Natural killer cell (primary cell): ENCODE data around the gene RNF34. TPM values are rescaled to one million over a fixed set of nuclear protein-coding genes. Genes with fewer than 3 reads are reported as not detected.

Experiments used
- ATAC-seq, 3 donors: fragments of 150-1000 bp in 2 of 3; fragments of 200-7000 bp in 1 of 3; cut with Tn5 transposase; 1 replicate in 1 of 3; 2 replicates in 2 of 3; pipeline ENCODE4 v1.10.0; 2021; ENCODE audit warnings: mild to moderate bottlenecking in 2 of 3, moderate library complexity in 2 of 3
- DNase-seq, 2 donors: peaks; one replicate each; pipeline versions ENCODE4 v3.0.0 to v3.0.0-alpha.2; 2013 to 2021; ENCODE audit warnings: mixed read lengths in 1 of 2
- H3K27ac ChIP-seq: one replicate; pipeline ENCODE4 v1.5.1; 2013; ENCODE audit warnings: mild to moderate bottlenecking, low read length
- H3K27me3 ChIP-seq: one replicate; pipeline ENCODE4 v1.6.1; 2013; ENCODE audit warnings: low read length; ENCODE audit not compliant: control insufficient read depth, insufficient read depth
- H3K36me3 ChIP-seq: one replicate; pipeline ENCODE4 v1.6.1; 2013; ENCODE audit warnings: low read length; ENCODE audit not compliant: control insufficient read depth, insufficient read depth
- H3K4me1 ChIP-seq: one replicate; pipeline ENCODE4 v1.6.1; 2013; ENCODE audit warnings: low read length; ENCODE audit not compliant: control insufficient read depth, insufficient read depth
- H3K4me3 ChIP-seq: one replicate; pipeline ENCODE4 v1.5.1; 2013; ENCODE audit warnings: low read length
- H3K9me3 ChIP-seq: one replicate; pipeline ENCODE4 v1.6.1; 2013; ENCODE audit warnings: low read length; ENCODE audit not compliant: control insufficient read depth, insufficient read depth
- H3K27ac Mint-ChIP-seq, 2 donors: one replicate each; pipeline ENCODE4 v1.8.0; 2022; ENCODE audit warnings: mild to moderate bottlenecking in 2 of 2, mixed read lengths in 2 of 2, moderate library complexity in 1 of 2
- H3K27me3 Mint-ChIP-seq, 2 donors: one replicate each; pipeline ENCODE4 v1.8.0; 2022; ENCODE audit warnings: low read depth in 2 of 2, mixed read lengths in 2 of 2
- H3K36me3 Mint-ChIP-seq: one replicate; pipeline ENCODE4 v1.8.0; 2022; ENCODE audit warnings: mixed read lengths
- H3K4me1 Mint-ChIP-seq, 2 donors: one replicate each; pipeline ENCODE4 v1.8.0; 2022; ENCODE audit warnings: mixed read lengths in 2 of 2
- H3K4me3 Mint-ChIP-seq: one replicate; pipeline ENCODE4 v1.8.0; 2022; ENCODE audit warnings: mild to moderate bottlenecking, moderate library complexity, mixed read lengths
- H3K9me3 Mint-ChIP-seq, 2 donors: one replicate each; pipeline ENCODE4 v1.8.0; 2022; ENCODE audit warnings: mixed read lengths in 2 of 2
- WGBS: methylation state at CpG from one replicate; pipeline ENCODE4 v1.1.7; 2013; ENCODE audit warnings: missing lambda C conversion rate; ENCODE audit not compliant: insufficient coverage; 5-methylcytosine and 5-hydroxymethylcytosine counted together
- intact Hi-C: fragments of 100-400 bp; cut with micrococcal nuclease; formaldehyde crosslinking; loops from one replicate; pipeline ENCODE4 v1.14.2; 2022
- total RNA-seq, 4 donors: library from RNA; stranded (reverse); fragments of 120-200 nt in 1 of 4; gene quantifications; one replicate each; pipeline versions ENCODE4 v1.2.3 to v1.2.4, GENCODE V29; 2013 to 2022
- TF ChIP-seq, protein P1 (sequence below): fragments of 200-600 bp; IDR thresholded peaks from one replicate; pipeline ENCODE4 v1.8.0; 2022; ENCODE audit warnings: antibody characterized with exemption

Gene RNF34
- total RNA-seq, 3 donors from 2014 or later (not counting 1 experiment from before 2014, with no cell fraction given) = 62.3 to 78.4 (median 73.4) TPM

DNA sequence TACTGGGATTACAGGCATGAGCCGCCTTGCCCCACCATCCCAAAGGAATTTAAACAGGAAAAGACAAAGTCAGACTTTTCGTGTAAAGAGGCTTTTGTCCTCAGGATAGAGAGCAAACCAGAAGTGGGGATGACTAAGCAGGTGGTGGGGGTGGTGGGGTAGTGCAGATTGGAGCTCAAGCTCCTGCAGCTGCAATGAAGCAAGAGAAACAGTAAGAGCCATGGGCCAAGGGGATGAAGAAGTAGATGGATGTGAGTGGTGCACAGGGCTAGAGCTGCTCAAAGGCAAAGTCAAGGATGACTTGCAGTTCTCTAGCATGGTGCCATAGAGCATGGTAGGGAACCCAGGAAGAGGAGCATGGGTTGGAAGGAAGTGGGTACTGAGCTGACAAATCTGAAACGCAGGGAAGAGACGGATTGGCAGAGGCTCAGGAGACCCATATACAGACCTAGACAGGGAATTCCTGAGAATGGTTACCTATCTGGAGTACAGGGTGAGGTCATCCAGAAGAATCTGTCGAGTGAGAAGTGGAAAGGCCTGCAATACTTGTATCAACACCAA lies 11.4 kb upstream of the RNF34 start:
- intact Hi-C loops = no loop called here
- Mint-ChIP-seq H3K9me3 (no peaks in the 10 kb centered on the region), H3K27me3 (no peaks in the 10 kb centered on the region), H3K4me3 (no peak overlapping the region), H3K27ac (no peak overlapping the region), H3K4me1 (peaks cover 5 to 10% of the 10 kb centered on the region in 2 donors), H3K36me3 (no peaks in the 10 kb centered on the region)
- DNase-seq (no peak), ATAC-seq (no peak)
- H3K4me1 ChIP-seq = peaks cover 7% of the 10 kb centered on the region
- TF ChIP-seq, protein P1, sequence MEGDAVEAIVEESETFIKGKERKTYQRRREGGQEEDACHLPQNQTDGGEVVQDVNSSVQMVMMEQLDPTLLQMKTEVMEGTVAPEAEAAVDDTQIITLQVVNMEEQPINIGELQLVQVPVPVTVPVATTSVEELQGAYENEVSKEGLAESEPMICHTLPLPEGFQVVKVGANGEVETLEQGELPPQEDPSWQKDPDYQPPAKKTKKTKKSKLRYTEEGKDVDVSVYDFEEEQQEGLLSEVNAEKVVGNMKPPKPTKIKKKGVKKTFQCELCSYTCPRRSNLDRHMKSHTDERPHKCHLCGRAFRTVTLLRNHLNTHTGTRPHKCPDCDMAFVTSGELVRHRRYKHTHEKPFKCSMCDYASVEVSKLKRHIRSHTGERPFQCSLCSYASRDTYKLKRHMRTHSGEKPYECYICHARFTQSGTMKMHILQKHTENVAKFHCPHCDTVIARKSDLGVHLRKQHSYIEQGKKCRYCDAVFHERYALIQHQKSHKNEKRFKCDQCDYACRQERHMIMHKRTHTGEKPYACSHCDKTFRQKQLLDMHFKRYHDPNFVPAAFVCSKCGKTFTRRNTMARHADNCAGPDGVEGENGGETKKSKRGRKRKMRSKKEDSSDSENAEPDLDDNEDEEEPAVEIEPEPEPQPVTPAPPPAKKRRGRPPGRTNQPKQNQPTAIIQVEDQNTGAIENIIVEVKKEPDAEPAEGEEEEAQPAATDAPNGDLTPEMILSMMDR = no peak
- H3K27ac ChIP-seq = no peak overlapping the region
- no peak overlapping the region for H3K4me3 ChIP-seq
- H3K9me3 ChIP-seq = no peaks in the 10 kb centered on the region
- H3K27me3 ChIP-seq = no peaks in the 10 kb centered on the region
- H3K36me3 ChIP-seq = no peaks in the 10 kb centered on the region
- WGBS = 56% methylated on average over 5 of the region's 5 CpGs

GRCh38 chr12:121390856-121391255 lies 9.1 kb upstream of the RNF34 start:
- DNase-seq (no peak), ATAC-seq (no peak)
- H3K27ac ChIP-seq = no peak overlapping the region
- Mint-ChIP-seq H3K9me3 (no peaks in the 10 kb centered on the region), H3K4me1 (peaks cover 5 to 10% of the 10 kb centered on the region in 2 donors), H3K36me3 (no peaks in the 10 kb centered on the region), H3K27ac (no peak overlapping the region), H3K27me3 (no peaks in the 10 kb centered on the region), H3K4me3 (no peak overlapping the region)
- no peaks in the 10 kb centered on the region for H3K27me3 ChIP-seq
- H3K36me3 ChIP-seq = no peaks in the 10 kb centered on the region
- intact Hi-C loops = no loop called here
- peaks cover 7% of the 10 kb centered on the region for H3K4me1 ChIP-seq
- H3K9me3 ChIP-seq = no peaks in the 10 kb centered on the region
- TF ChIP-seq, protein P1 = no peak
- WGBS = 100% methylated on average over 1 of the region's 2 CpGs
- no peak overlapping the region for H3K4me3 ChIP-seq

DNA sequence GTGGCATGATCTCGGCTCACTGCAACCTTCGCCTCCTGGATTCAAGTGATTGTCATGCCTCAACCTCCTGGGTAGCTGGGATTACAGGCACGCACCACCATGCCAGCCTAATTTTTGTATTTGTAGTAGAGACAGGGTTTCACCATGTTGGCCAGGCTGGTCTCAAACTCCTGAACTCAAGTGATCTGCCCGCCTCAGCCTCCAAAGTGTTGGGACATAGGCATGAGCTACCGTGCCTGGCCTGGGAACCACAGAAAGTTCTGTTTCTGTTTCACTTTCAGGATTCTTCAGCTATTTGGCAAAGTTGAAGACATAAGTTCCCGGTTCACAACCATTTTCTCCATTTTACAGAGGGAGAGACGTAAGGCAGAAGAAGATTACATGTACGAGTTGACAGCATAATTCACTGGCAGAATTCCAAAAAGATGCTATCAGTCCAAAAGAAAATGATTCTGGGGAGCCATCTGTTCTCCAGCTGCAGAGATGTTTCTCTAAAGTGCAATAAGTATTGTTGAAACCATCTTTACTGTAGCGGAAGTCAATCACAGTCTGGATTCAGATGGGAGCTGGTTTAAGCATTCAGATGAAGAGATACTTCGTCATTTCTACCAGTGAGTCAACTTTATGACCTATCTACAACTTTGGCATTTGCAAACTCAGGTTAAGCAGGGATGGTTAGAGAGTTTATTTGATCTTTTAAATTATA lies 8.1 kb upstream of the RNF34 start:
- TF ChIP-seq, protein P1 = no peak
- 60% methylated on average over 10 of the region's 10 CpGs for WGBS
- no peaks in the 10 kb centered on the region for H3K36me3 Mint-ChIP-seq
- Histone ChIP-seq H3K27ac (peak overlapping the region; percentile 37), H3K9me3 (no peaks in the 10 kb centered on the region), H3K4me1 (peaks cover 7% of the 10 kb centered on the region), H3K4me3 (no peak overlapping the region), H3K27me3 (no peaks in the 10 kb centered on the region), H3K36me3 (no peaks in the 10 kb centered on the region)
- ATAC-seq (peak; percentile 57 to 78 (median 60)), DNase-seq (peak in 1 of 2 donors; percentile 53)
- intact Hi-C loops = no loop called here
- peak overlapping the region; percentile 15 for H3K4me3 Mint-ChIP-seq
- H3K9me3 Mint-ChIP-seq = no peaks in the 10 kb centered on the region
- peaks cover 5 to 10% of the 10 kb centered on the region in 2 donors for H3K4me1 Mint-ChIP-seq
- H3K27ac Mint-ChIP-seq = peak overlapping the region; percentile 21 to 74
- no peaks in the 10 kb centered on the region for H3K27me3 Mint-ChIP-seq
